K562 (cell line): ENCODE measurements around the gene TRIM43B.
"Not testable (repeated sequence)": the region's sequence is repeated elsewhere in the genome, so short reads cannot be mapped to it uniquely, and the experiment has no call there.

ENCODE experiments used
- ARNT ChIP-seq, 2 experiments: fragments of 450-650 bp; IDR thresholded peaks; 2 replicates each; pipeline ENCODE4 v1.6.1; 2016; ENCODE audit warnings: mild to moderate bottlenecking in 1 of 2
- ATF7 ChIP-seq: fragments of 450-650 bp; IDR thresholded peaks from 2 replicates; pipeline ENCODE4 v1.7.1; 2014; ENCODE audit warnings: mild to moderate bottlenecking, moderate library complexity
- CTCF ChIP-seq, 3 experiments: IDR thresholded peaks in 2 of 3; conservative IDR thresholded peaks in 1 of 3; 2 replicates each; pipeline ENCODE4 v1.5.1; 2011 to 2012; ENCODE audit warnings: low read length in 3 of 3, mild to moderate bottlenecking in 3 of 3, control low read depth in 2 of 3, improper control_type of control experiment in 1 of 3, inconsistent platforms in 1 of 3, low read depth in 1 of 3, mixed read lengths in 1 of 3, moderate library complexity in 1 of 3; ENCODE audit not compliant: insufficient read depth in 2 of 3
- EP400 ChIP-seq: fragments of 450-650 bp; IDR thresholded peaks from 2 replicates; pipeline ENCODE4 v1.6.1; 2017; ENCODE audit warnings: antibody characterized with exemption, mild to moderate bottlenecking, moderate library complexity
- HEY1 ChIP-seq: fragments of 250-450 bp; sonication (Bioruptor Pico); IDR thresholded peaks from 2 replicates; pipeline ENCODE4 v1.5.0; 2020; ENCODE audit warnings: mild to moderate bottlenecking, moderate library complexity, borderline replicate concordance
- KHSRP ChIP-seq: fragments of 450-650 bp; IDR thresholded peaks from 2 replicates; pipeline ENCODE4 v1.6.1; 2017
- MED1 ChIP-seq: sonication (generic); formaldehyde crosslinking; IDR thresholded peaks from 2 replicates; pipeline ENCODE4 v1.8.1; 2023; ENCODE audit warnings: missing genetic modification reagents, borderline replicate concordance
- MTF1 ChIP-seq: fragments of 250-450 bp; sonication (Bioruptor Pico); IDR thresholded peaks from 2 replicates; pipeline ENCODE4 v1.9.0; 2021; ENCODE audit warnings: moderate library complexity, mild to moderate bottlenecking, inconsistent platforms, borderline replicate concordance
- POLR2A ChIP-seq: fragments of 450-650 bp; conservative IDR thresholded peaks from 2 replicates; pipeline ENCODE4 v1.6.1; 2016
- RFX5 ChIP-seq: IDR thresholded peaks from 2 replicates; pipeline ENCODE4 v1.6.1; 2011; ENCODE audit warnings: low read depth, mild to moderate bottlenecking, improper control_type of control experiment, low read length
- SIX5 ChIP-seq, 2 experiments: IDR thresholded peaks; 2 replicates each; pipeline ENCODE4 v1.6.1; 2011; ENCODE audit warnings: low read length in 2 of 2, borderline replicate concordance in 1 of 2, low read depth in 1 of 2, mild to moderate bottlenecking in 1 of 2, moderate library complexity in 1 of 2; ENCODE audit not compliant: insufficient read depth in 1 of 2
- TBP ChIP-seq: optimal IDR thresholded peaks from 2 replicates; pipeline ENCODE3; 2011; ENCODE audit warnings: low read depth, low read length, improper control_type of control experiment
- THAP12 ChIP-seq: fragments of 250-450 bp; sonication (Bioruptor Pico); IDR thresholded peaks from 2 replicates; pipeline ENCODE4 v1.9.0; 2021; ENCODE audit warnings: mild to moderate bottlenecking, inconsistent platforms
- ZKSCAN8 ChIP-seq: fragments of 200-800 bp; sonication (Bioruptor generic); IDR thresholded peaks from 2 replicates; pipeline ENCODE4 v1.6.1; 2016; ENCODE audit warnings: missing genetic modification characterization, missing compliant biosample characterization

GRCh38 chr2:95442474-95443099, 42.0 kb downstream of the TRIM43B start:
- not testable (repeated sequence) for TF ChIP-seq KHSRP; ZKSCAN8 (CRISPR knock-in tag); MTF1 (CRISPR knock-in tag); POLR2A; TBP; HEY1 (CRISPR knock-in tag); ATF7; CTCF (IDR thresholded peaks at IDR 0.05 in 2 of 3, conservative IDR thresholded peaks at IDR 0.05 in 1 of 3; ENCODE audit: insufficient read depth in 2 of 3, low read depth in 1 of 3, low read length in 3 of 3); ARNT (IDR thresholded peaks at IDR 0.05); SIX5 (IDR thresholded peaks at IDR 0.05; ENCODE audit: borderline replicate concordance in 1 of 2, insufficient read depth in 1 of 2, low read depth in 1 of 2, low read length in 2 of 2); RFX5; MED1 (CRISPR knock-in tag); EP400; THAP12 (CRISPR knock-in tag)
